ENCODE results near the gene SDHAF2.

DNA sequence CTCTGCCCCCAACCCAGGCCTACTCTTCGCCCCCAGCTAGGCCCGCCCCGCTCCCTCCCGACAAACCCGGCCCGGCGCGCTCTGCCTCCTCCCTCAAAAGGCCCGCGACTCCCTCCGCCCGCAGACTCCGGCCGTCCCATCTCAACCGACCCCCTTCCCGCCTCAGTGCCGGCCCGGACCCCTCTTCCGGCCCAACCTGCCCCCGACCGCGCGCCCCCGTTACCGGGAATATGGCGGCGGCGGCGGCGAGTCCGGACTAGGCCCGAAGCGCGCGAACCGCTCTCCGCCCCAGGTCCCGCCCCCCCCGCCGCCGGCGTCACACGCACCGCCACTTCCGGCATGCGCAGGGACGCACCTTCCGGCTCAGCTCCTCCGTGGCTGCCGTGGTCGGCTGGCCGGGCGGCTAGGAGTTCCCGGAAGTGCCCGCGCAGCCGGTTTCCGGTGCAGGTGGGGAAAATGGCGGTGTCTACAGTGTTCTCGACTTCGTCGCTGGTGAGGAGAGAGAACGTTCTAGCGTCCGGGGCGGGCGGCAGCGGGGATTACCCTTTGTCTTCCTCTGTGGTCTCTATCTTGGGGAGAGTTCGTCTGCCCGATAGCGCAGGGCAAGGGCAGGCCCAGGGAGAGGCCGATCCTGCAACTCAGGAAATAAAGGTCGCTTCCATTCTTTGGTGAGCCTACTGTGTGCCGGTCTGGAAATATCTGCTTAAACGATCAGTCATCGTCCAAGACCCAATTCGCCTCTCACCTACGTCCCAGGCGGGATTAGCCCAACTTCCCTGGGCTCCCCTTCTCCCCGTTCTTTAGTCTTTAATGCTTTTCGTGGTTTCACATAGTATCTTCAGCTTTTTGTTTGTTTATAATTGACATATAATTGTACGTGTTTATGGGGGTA, at the start of gene SDHAF2, which contains the start of gene CPSF7:
- TF ChIP-seq CENPT (CRISPR knock-in tag; IDR thresholded peaks at IDR 0.05; ENCODE audit: low read depth): 0 out of 2 replicates have a peak, but pooled peaks have one; percentile 23
- TF ChIP-seq MAZ (IDR thresholded peaks at IDR 0.05; ENCODE audit: borderline replicate concordance, low read depth, low read length): no peak
- peak; percentile 64 for TF ChIP-seq MAZ (CRISPR knock-in tag; IDR thresholded peaks at IDR 0.05; ENCODE audit: low read depth)
- TF ChIP-seq, protein P1, sequence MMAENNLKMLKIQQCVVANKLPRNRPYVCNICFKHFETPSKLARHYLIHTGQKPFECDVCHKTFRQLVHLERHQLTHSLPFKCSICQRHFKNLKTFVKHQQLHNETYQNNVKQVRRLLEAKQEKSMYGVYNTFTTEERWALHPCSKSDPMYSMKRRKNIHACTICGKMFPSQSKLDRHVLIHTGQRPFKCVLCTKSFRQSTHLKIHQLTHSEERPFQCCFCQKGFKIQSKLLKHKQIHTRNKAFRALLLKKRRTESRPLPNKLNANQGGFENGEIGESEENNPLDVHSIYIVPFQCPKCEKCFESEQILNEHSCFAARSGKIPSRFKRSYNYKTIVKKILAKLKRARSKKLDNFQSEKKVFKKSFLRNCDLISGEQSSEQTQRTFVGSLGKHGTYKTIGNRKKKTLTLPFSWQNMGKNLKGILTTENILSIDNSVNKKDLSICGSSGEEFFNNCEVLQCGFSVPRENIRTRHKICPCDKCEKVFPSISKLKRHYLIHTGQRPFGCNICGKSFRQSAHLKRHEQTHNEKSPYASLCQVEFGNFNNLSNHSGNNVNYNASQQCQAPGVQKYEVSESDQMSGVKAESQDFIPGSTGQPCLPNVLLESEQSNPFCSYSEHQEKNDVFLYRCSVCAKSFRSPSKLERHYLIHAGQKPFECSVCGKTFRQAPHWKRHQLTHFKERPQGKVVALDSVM (CRISPR knock-in tag; IDR thresholded peaks at IDR 0.05): peak; percentile 55
- TF ChIP-seq ZNF546 (CRISPR knock-in tag; conservative IDR thresholded peaks at IDR 0.05): no peak; the same call in 1 of the 2 replicates
- peak; percentile 77; the same call in 1 of the 3 replicates for TF ChIP-seq MXI1 (IDR thresholded peaks at IDR 0.05; ENCODE audit: borderline replicate concordance, low read depth, low read length)
- TF ChIP-seq, protein P2, sequence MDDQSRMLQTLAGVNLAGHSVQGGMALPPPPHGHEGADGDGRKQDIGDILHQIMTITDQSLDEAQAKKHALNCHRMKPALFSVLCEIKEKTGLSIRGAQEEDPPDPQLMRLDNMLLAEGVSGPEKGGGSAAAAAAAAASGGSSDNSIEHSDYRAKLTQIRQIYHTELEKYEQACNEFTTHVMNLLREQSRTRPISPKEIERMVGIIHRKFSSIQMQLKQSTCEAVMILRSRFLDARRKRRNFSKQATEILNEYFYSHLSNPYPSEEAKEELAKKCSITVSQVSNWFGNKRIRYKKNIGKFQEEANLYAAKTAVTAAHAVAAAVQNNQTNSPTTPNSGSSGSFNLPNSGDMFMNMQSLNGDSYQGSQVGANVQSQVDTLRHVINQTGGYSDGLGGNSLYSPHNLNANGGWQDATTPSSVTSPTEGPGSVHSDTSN (CRISPR knock-in tag; IDR thresholded peaks at IDR 0.05; ENCODE audit: borderline replicate concordance): 0 out of 2 replicates have a peak, but pooled peaks have one; percentile 68
- TF ChIP-seq SOX5 (CRISPR knock-in tag; IDR thresholded peaks at IDR 0.05; ENCODE audit: borderline replicate concordance): 0 out of 2 replicates have a peak, but pooled peaks have one; percentile 37
- peak; percentile 14 for TF ChIP-seq ZNF616 (CRISPR knock-in tag; IDR thresholded peaks at IDR 0.05; ENCODE audit: low read depth)
- peak; percentile 72 for TF ChIP-seq TARDBP (CRISPR knock-in tag; IDR thresholded peaks at IDR 0.05)
- peak; percentile 70; the same call in 1 of the 2 replicates for TF ChIP-seq HIVEP1 (CRISPR knock-in tag; IDR thresholded peaks at IDR 0.05)
- peak; percentile 76 to 84 for TF ChIP-seq POLR2A (IDR thresholded peaks at IDR 0.05; ENCODE audit: insufficient read depth in 1 of 2, low read depth in 2 of 2, low read length in 2 of 2)
- no peak for TF ChIP-seq SRF (IDR thresholded peaks at IDR 0.05; ENCODE audit: low read depth, low read length)
